C4-2B (cell line): Measurements from ENCODE around the gene BPHL.

Source experiments
- H3K27ac ChIP-seq: fragments of 450-650 bp; 2 replicates; pipeline ENCODE4 v1.5.1; 2017
- CTCF ChIP-seq: fragments of 450-650 bp; conservative IDR thresholded peaks from 2 replicates; pipeline ENCODE4 v1.5.1; 2017; ENCODE audit warnings: mild to moderate bottlenecking
- ZFX ChIP-seq: fragments of 450-650 bp; IDR thresholded peaks from 2 replicates; pipeline ENCODE4 v1.6.1; 2017

Gene BPHL

GRCh38 chr6:3094815-3095214, 23.7 kb upstream of the BPHL start:
- TF ChIP-seq CTCF, result no peak
- no peak for TF ChIP-seq ZFX
- no peak overlapping the region for H3K27ac ChIP-seq

- TF ChIP-seq ZFX (no peak), CTCF (no peak)
- no peak overlapping the region for H3K27ac ChIP-seq
These were observed 15.6 kb upstream of the BPHL start for GRCh38 chr6:3102875-3103274.

GRCh38 chr6:3108746-3109414, 9.6 kb upstream of the BPHL start:
- TF ChIP-seq ZFX (no peak), CTCF (no peak)
- H3K27ac ChIP-seq, result no peak overlapping the region

GRCh38 chr6:3109761-3110160, 8.8 kb upstream of the BPHL start:
- H3K27ac ChIP-seq, result no peak overlapping the region
- TF ChIP-seq ZFX (no peak), CTCF (no peak)

GRCh38 chr6:3114377-3114776, 4.1 kb upstream of the BPHL start:
- TF ChIP-seq CTCF (no peak), ZFX (no peak)
- H3K27ac ChIP-seq, result no peak overlapping the region

GRCh38 chr6:3117912-3118352, 579 bp upstream of the BPHL start:
- peak overlapping the region; percentile 89 for H3K27ac ChIP-seq
- TF ChIP-seq CTCF (no peak), ZFX (no peak)

GRCh38 chr6:3119040-3119723, 671 bp downstream of the BPHL start:
- H3K27ac ChIP-seq, result peak overlapping the region; percentile 89
- TF ChIP-seq CTCF (no peak), ZFX (no peak; the same call in 1 of the 2 replicates)
